Tibial artery (tissue), 4 donors: Measurements from ENCODE around the gene ILK.
A peak's percentile ranks its signal among the peaks of the same experiment; 100 is the strongest.

ENCODE experiments used
- DNase-seq, 2 donors: peaks; one replicate each; pipeline ENCODE4 v3.0.0-alpha.2; 2019
- H3K27ac ChIP-seq, 2 donors: fragments of 200-600 bp; sonication (generic) in 1 of 2; 1 replicate in 1 of 2; 2 replicates in 1 of 2; pipeline ENCODE4 v1.5.1; 2018 to 2019; ENCODE audit warnings: mild to moderate bottlenecking in 1 of 2
- H3K27me3 ChIP-seq, 2 donors: fragments of 200-600 bp; sonication (generic) in 1 of 2; one replicate each; pipeline versions ENCODE4 v1.5.1 to v1.6.0; 2016 to 2019
- H3K36me3 ChIP-seq, 3 donors: fragments of 200-600 bp; sonication (generic) in 2 of 3; one replicate each; pipeline ENCODE4 v1.5.1; 2016 to 2019; ENCODE audit warnings: mild to moderate bottlenecking in 2 of 3
- H3K4me1 ChIP-seq, 4 donors: fragments of 200-600 bp; sonication (generic) in 2 of 4; 1 replicate in 3 of 4; 2 replicates in 1 of 4; pipeline ENCODE4 v1.5.1; 2016 to 2019
- H3K4me3 ChIP-seq, 2 donors: fragments of 200-600 bp; sonication (generic) in 1 of 2; 1 replicate in 1 of 2; 2 replicates in 1 of 2; pipeline ENCODE4 v1.5.1; 2018 to 2019; ENCODE audit warnings: mild to moderate bottlenecking in 2 of 2
- H3K9me3 ChIP-seq, 3 donors: fragments of 200-600 bp; sonication (generic) in 1 of 3; one replicate each; pipeline ENCODE4 v1.5.1; 2016 to 2019
- intact Hi-C: fragments of 100-400 bp; cut with DNase I; formaldehyde crosslinking; loops from one replicate; pipeline ENCODE4 v1.15.0; 2023; ENCODE audit warnings: low total_unique reads
- TF ChIP-seq, protein P1 (sequence below), 2 experiments: fragments of 200-600 bp in 1 of 2; fragments of 450-650 bp in 1 of 2; IDR thresholded peaks; one replicate each; pipeline ENCODE4 v1.5.1; 2017 to 2019; ENCODE audit warnings: antibody characterized with exemption in 2 of 2, mild to moderate bottlenecking in 1 of 2, moderate library complexity in 1 of 2

The ILK gene

DNA sequence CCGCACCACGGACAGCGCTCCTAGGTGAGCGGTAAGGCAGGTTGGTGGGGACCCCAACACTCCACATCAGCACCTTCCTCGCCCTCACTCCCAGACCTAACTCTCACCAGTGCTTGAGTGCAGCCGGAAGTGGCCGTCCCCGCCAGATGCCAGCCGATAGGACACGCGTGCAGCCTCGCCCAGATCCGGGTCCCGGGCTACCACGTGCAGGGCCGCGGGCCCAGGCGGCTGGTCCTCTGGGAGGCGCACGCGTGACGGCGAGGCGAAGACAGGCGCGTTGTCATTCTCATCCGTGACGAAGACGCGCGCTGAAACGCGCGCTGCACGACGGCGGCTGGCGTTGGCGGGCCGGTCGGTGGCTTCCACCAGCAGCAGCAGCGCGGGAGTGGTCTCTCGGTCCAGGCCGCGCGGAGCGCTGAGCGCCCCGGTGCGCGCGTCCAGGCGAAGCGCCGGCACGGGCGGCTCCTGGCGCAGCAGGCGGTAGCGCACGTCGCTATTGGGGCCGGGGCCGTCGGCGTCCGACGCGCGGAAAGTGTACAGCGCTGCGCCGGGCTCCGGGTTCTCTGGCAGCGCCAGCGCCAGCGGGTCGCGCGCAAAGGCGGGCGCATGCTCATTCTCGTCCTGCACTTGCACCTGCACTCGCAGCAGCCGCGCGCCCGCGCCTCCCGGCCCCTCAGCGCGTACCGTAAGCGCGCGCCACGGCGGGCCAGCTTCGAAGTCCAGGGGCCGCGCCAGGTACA, 26.5 kb downstream of the ILK start:
- no peak overlapping the region for H3K27ac ChIP-seq
- peaks cover 0 to 3% (median under 1%) of the 10 kb centered on the region in 4 donors for H3K4me1 ChIP-seq
- TF ChIP-seq, protein P1, sequence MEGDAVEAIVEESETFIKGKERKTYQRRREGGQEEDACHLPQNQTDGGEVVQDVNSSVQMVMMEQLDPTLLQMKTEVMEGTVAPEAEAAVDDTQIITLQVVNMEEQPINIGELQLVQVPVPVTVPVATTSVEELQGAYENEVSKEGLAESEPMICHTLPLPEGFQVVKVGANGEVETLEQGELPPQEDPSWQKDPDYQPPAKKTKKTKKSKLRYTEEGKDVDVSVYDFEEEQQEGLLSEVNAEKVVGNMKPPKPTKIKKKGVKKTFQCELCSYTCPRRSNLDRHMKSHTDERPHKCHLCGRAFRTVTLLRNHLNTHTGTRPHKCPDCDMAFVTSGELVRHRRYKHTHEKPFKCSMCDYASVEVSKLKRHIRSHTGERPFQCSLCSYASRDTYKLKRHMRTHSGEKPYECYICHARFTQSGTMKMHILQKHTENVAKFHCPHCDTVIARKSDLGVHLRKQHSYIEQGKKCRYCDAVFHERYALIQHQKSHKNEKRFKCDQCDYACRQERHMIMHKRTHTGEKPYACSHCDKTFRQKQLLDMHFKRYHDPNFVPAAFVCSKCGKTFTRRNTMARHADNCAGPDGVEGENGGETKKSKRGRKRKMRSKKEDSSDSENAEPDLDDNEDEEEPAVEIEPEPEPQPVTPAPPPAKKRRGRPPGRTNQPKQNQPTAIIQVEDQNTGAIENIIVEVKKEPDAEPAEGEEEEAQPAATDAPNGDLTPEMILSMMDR (IDR thresholded peaks at IDR 0.05): no peak
- no peaks in the 10 kb centered on the region for H3K27me3 ChIP-seq
- intact Hi-C loops: no loop called here
- no peaks in the 10 kb centered on the region for H3K9me3 ChIP-seq
- peaks cover 23 to 86% (median 65%) of the 10 kb centered on the region in 3 donors for H3K36me3 ChIP-seq
- DNase-seq: no peak
- H3K4me3 ChIP-seq: no peak overlapping the region

DNA sequence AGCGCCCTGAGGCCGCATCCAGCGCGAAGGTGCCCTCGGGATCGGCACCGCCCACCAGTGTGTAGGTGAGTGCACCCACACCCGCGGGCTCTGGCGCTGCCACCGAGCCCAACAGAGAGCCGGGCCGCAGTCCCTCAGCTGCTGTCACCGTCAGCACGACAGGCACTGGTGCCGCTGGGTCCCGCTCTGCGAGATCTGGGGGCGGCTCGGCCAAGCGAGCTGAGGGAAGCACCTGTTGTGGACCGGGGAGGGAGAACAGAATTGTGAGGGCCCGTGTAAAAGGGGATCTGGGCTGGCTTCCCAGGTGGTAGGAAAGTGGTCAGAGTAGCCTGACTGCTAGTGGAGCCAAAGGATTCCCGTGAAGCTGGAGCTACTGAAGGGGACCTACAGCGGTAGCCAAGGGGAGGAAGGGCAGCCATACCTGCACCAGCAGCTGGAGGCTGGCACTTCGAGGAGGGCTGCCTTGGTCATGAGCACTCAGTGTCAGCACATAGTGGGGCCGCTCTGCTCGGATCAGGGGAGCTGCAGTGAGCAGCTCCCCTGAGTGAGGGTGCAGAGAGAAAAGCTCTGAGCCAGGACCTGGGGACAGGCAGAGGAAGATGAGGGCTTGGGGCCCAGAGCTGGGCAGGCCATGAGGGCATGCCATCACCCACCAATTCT, 27.2 kb downstream of the ILK start:
- H3K4me3 ChIP-seq: no peak overlapping the region
- peak in 1 of 2 donors; percentile 56 for DNase-seq
- TF ChIP-seq, protein P1 (IDR thresholded peaks at IDR 0.05): no peak

DNA sequence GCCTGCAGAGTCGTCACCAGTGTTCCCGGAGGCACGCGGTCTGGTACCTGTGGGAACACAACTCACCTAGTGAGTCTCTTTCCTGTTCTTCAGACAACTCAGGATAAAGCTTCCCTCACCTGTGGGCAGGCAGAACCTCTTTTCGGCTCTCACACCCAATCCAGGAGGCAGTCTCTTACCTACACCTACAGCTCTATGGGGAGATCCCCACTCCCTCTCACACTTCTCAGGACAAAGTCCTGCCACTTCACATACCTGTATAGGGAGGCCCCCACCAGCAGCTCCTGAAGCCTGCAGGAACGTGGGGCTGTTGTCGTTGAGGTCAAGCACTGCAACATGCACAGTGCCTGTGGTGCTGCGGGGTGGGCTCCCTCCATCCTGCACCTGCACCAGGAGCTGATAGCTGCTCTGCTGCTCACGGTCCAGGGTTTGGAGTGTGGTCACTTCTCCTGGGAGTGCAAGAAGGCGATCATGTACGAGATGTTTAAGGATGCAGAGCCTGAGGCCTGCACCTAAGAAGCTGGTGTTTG, 27.9 kb downstream of the ILK start:
- Histone ChIP-seq H3K36me3 (peaks cover 15 to 72% (median 52%) of the 10 kb centered on the region in 3 donors), H3K27ac (no peak overlapping the region), H3K4me1 (peaks cover 0 to 17% (median 14%) of the 10 kb centered on the region in 4 donors), H3K9me3 (no peaks in the 10 kb centered on the region), H3K27me3 (no peaks in the 10 kb centered on the region), H3K4me3 (no peak overlapping the region)
- peak in 1 of 2 donors; percentile 53 for DNase-seq
- TF ChIP-seq, protein P1 (IDR thresholded peaks at IDR 0.05): no peak
- intact Hi-C loops: no loop called here

More for the DNA sequence above, 27.2 kb downstream of the ILK start:
- Histone ChIP-seq H3K4me1 (peaks cover 0 to 10% (median 8%) of the 10 kb centered on the region in 4 donors), H3K27ac (no peak overlapping the region), H3K36me3 (peaks cover 20 to 79% (median 58%) of the 10 kb centered on the region in 3 donors), H3K9me3 (no peaks in the 10 kb centered on the region), H3K27me3 (no peaks in the 10 kb centered on the region)
- intact Hi-C loops: no loop called here

DNA sequence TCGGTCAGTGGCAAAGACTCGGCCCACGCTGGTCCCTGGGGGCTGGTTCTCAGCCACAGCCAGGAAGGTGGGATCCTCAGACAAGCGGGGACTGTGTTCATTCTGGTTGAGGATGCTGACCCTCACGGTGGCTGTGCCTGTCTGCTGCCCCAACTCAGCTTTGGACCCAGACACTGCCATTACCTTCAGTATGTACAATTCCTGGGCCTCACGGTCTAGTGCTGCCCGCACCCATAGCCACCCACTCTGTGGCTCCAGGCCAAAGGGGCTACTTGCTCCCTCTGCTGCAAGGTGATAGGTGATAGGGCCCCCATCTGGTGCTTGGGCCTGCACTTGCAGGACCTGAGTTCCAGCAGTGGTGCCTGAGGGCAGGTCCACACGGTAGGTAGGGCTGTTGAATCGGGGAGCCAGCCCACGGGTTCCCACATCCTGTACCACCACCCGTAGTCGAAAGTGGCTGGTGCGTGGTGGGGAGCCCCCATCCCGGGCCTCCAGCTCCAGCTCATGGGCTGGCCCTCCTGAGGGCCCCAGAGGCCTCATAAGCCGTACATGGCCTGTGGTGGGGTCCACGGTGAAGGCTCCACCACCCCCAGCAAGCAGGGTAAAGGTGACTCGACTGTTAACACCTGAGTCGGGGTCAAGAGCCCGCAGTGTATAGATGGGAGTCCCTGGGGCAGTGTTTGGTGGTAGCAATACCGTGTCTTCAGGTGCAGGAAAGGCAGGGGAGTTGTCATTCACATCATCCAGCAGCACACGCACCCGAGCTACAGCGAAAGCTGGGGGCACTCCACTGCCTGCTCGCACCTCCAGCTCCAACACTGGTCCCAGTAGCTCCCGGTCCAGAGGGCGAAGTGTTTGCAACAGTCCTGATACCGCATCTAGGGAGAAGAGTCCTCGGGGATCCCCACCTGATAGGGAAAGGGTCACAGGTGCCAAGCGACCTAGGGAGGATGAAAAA, 28.8 kb downstream of the ILK start:
- TF ChIP-seq, protein P1 (IDR thresholded peaks at IDR 0.05): no peak
- H3K27me3 ChIP-seq: no peaks in the 10 kb centered on the region
- H3K4me3 ChIP-seq: no peak overlapping the region
- H3K27ac ChIP-seq: no peak overlapping the region
- peak in 1 of 2 donors; percentile 44 for DNase-seq
- no peaks in the 10 kb centered on the region for H3K9me3 ChIP-seq
- peaks cover 11 to 63% (median 42%) of the 10 kb centered on the region in 3 donors for H3K36me3 ChIP-seq
- peaks cover 0 to 27% (median 22%) of the 10 kb centered on the region in 4 donors for H3K4me1 ChIP-seq
- intact Hi-C loops: no loop called here
